GM20431 (cell line): Measurements from ENCODE around the gene SCNN1B.

Experiments
- in situ Hi-C: fragments of 300-500 bp; cut with MseI, MboI; formaldehyde crosslinking; loops from one replicate; pipeline ENCODE4 v1.15.0; 2020; ENCODE audit warnings: low sequenced_read_pairs; ENCODE audit not compliant: unreplicated experiment

SCNN1B gene

GRCh38 chr16:23319861-23320615, 17.9 kb downstream of the SCNN1B start:
- in situ Hi-C loops, result no loop called here

GRCh38 chr16:23320693-23321092, 18.6 kb downstream of the SCNN1B start:
- in situ Hi-C loops, result no loop called here

GRCh38 chr16:23321206-23321875, 19.2 kb downstream of the SCNN1B start:
- in situ Hi-C loops, result no loop called here

- in situ Hi-C loops, result no loop called here
These were observed 21.3 kb downstream of the SCNN1B start for GRCh38 chr16:23323224-23324030.

- in situ Hi-C loops, result no loop called here
These were observed 22.6 kb downstream of the SCNN1B start for GRCh38 chr16:23324727-23325126.

GRCh38 chr16:23327836-23328235, 25.7 kb downstream of the SCNN1B start:
- in situ Hi-C loops, result no loop called here

- in situ Hi-C loops, result no loop called here
These were observed 28.1 kb downstream of the SCNN1B start for GRCh38 chr16:23330161-23330560.

- in situ Hi-C loops, result no loop called here
These were observed 28.6 kb downstream of the SCNN1B start for GRCh38 chr16:23330583-23331249.

GRCh38 chr16:23333034-23333579, 31.0 kb downstream of the SCNN1B start:
- in situ Hi-C loops, result no loop called here

GRCh38 chr16:23333831-23334456, 31.8 kb downstream of the SCNN1B start:
- in situ Hi-C loops, result no loop called here

GRCh38 chr16:23334457-23334853, 32.4 kb downstream of the SCNN1B start:
- in situ Hi-C loops, result no loop called here

GRCh38 chr16:23334950-23335349, 32.8 kb downstream of the SCNN1B start:
- in situ Hi-C loops, result no loop called here

GRCh38 chr16:23337836-23338550, 35.9 kb downstream of the SCNN1B start:
- in situ Hi-C loops, result no loop called here

GRCh38 chr16:23339787-23340186, 37.7 kb downstream of the SCNN1B start:
- in situ Hi-C loops, result no loop called here

GRCh38 chr16:23342083-23342640, 40.1 kb downstream of the SCNN1B start:
- in situ Hi-C loops, result no loop called here

GRCh38 chr16:23343643-23344612, 41.8 kb downstream of the SCNN1B start:
- in situ Hi-C loops, result no loop called here

- in situ Hi-C loops, result no loop called here
These were observed 43.1 kb downstream of the SCNN1B start for GRCh38 chr16:23345237-23345636.
